K562 (cell line): ENCODE measurements around the gene CHCHD1. TPM values are rescaled to one million over a fixed set of nuclear protein-coding genes. Genes with fewer than 3 reads are reported as not detected.

Source experiments
- CHD2 ChIP-seq: IDR thresholded peaks from 2 replicates; pipeline ENCODE4 v1.6.1; 2011; ENCODE audit warnings: low read depth, low read length
- GTF2A2 ChIP-seq: IDR thresholded peaks from 2 replicates; pipeline ENCODE4 v1.6.1; 2016; ENCODE audit warnings: mild to moderate bottlenecking, missing genetic modification characterization, missing compliant biosample characterization
- IRF9 ChIP-seq: fragments of 450-650 bp; IDR thresholded peaks from 2 replicates; pipeline ENCODE4 v1.6.1; 2016; ENCODE audit warnings: missing biosample characterization, missing genetic modification characterization
- MAFG ChIP-seq: fragments of 450-650 bp; conservative IDR thresholded peaks from 2 replicates; pipeline ENCODE4 v1.6.1; 2016; ENCODE audit warnings: missing genetic modification characterization, missing compliant biosample characterization
- SP2 ChIP-seq: IDR thresholded peaks from 2 replicates; pipeline ENCODE4 v1.6.1; 2011; ENCODE audit warnings: mild to moderate bottlenecking, low read depth, low read length, moderate library complexity; ENCODE audit not compliant: poor library complexity, severe bottlenecking; ENCODE audit errors: extremely low read depth
- ZBTB40 ChIP-seq, 2 experiments: fragments of 450-650 bp in 1 of 2; sonication (generic) in 1 of 2; formaldehyde crosslinking in 1 of 2; IDR thresholded peaks; 2 replicates each; pipeline versions ENCODE4 v1.7.1 to v1.9.0; 2016 to 2022; ENCODE audit warnings: inconsistent platforms in 1 of 2, mild to moderate bottlenecking in 1 of 2, missing genetic modification reagents in 1 of 2
- ZBTB5 ChIP-seq: fragments of 450-650 bp; IDR thresholded peaks from 2 replicates; pipeline ENCODE4 v1.6.1; 2017; ENCODE audit warnings: antibody characterized with exemption
- ZBTB7A ChIP-seq: IDR thresholded peaks from 2 replicates; pipeline ENCODE4 v1.6.1; 2011; ENCODE audit warnings: low read depth, mild to moderate bottlenecking, low read length, moderate library complexity, borderline replicate concordance; ENCODE audit not compliant: control insufficient read depth
- ZFP1 ChIP-seq: fragments of 450-650 bp; formaldehyde crosslinking; IDR thresholded peaks from 2 replicates; pipeline ENCODE4 v1.4.0; 2020; ENCODE audit warnings: mild to moderate bottlenecking, mixed read lengths
- ZFP91 ChIP-seq: sonication (generic); formaldehyde crosslinking; IDR thresholded peaks from 2 replicates; pipeline ENCODE4 v1.8.0; 2022; ENCODE audit warnings: mild to moderate bottlenecking, missing genetic modification reagents
- ZNF511 ChIP-seq: sonication (generic); formaldehyde crosslinking; IDR thresholded peaks from 2 replicates; pipeline ENCODE4 v1.8.0; 2022; ENCODE audit warnings: mild to moderate bottlenecking, missing genetic modification reagents
- polyA plus RNA-seq, 8 experiments: library from polyadenylated mRNA; depleted of rRNA in 4 of 8; stranded (reverse) in 5 of 8; unstranded in 3 of 8; fragments of >200 nt; fragmentation: Nextera tagmentation in 2 of 8; fragmentation: Illumina TruSeq in 1 of 8; extraction: Ambion mirVana in 2 of 8; extraction: Trizol in 1 of 8; gene quantifications; 2 replicates each; pipeline versions ENCODE4 v1.2.1 to v1.2.3, GENCODE V29; 2011 to 2014; ENCODE audit warnings: inconsistent platforms in 1 of 8, missing spikeins in 1 of 8
- total RNA-seq, 7 experiments: library from RNA; depleted of rRNA in 6 of 7; stranded (reverse); fragments of >200 nt in 6 of 7; fragmentation: Illumina TruSeq in 2 of 7; extraction: Trizol in 2 of 7; gene quantifications; 2 replicates each; pipeline versions ENCODE4 v1.2.1 to v1.2.3, GENCODE V29; 2011 to 2021; ENCODE audit warnings: low replicate concordance in 1 of 7

The CHCHD1 gene
- total and polyA plus RNA-seq, 9 of the 15 experiments (the other 6 are each of a cell fraction or from before 2014, with no cell fraction given) = 52.9 to 126 (median 83.4) TPM

GRCh38 chr10:73781879-73782748, at the start of gene CHCHD1 (continued):
- no peak; the same call in 1 of the 2 replicates for TF ChIP-seq ZBTB40 (IDR thresholded peaks at IDR 0.05)
- TF ChIP-seq ZBTB40 (CRISPR knock-in tag; IDR thresholded peaks at IDR 0.05) = no peak
- TF ChIP-seq ZNF511 (CRISPR knock-in tag) = no peak
- no peak for TF ChIP-seq ZFP1
- TF ChIP-seq GTF2A2 (tag) = no peak
- TF ChIP-seq MAFG = no peak
- 0 out of 2 replicates have a peak, but pooled peaks have one; percentile 29 for TF ChIP-seq IRF9 (tag)
- peak; percentile 95 for TF ChIP-seq ZBTB7A
- no peak for TF ChIP-seq SP2
- peak; percentile 62; the same call in 1 of the 2 replicates for TF ChIP-seq ZFP91
- no peak for TF ChIP-seq CHD2
- no peak for TF ChIP-seq ZBTB5
